ENCODE measurements around the gene GPR89A. TPM values are rescaled to one million over a fixed set of nuclear protein-coding genes. Genes with fewer than 3 reads are reported as not detected.
"Not testable (repeated sequence)": the region's sequence is repeated elsewhere in the genome, so short reads cannot be mapped to it uniquely, and the experiment has no call there.

The GPR89A gene
- total RNA-seq, 1 donor from 2014 or later, result 12.3 TPM

DNA sequence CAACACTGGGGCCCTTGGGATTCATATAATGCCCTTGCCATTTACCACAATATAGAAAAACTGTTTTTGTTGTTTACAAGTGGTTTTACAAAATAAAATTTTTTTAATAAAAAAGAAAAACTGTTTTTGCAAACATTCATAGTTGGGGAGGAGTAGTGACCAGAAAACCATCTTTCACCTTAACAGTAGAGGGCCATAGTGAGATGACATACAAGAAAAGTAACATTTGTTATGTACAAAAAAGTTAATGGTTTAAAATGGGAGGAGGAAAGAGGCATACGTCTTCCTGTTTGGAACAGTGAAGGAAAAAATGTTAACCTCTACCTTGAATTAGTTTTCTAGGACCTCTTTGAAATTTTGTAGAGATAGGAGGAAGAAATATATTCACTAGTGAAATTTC is 28.4 kb downstream of the GPR89A start:
- H3K27me3 ChIP-seq; intact Hi-C loops (cut with DNase I); H3K9me3 ChIP-seq; H3K4me1 ChIP-seq; H3K27ac ChIP-seq; H3K4me3 ChIP-seq; H3K36me3 ChIP-seq; DNase-seq (ENCODE audit: low spot score in 2 of 2): not testable (repeated sequence)

DNA sequence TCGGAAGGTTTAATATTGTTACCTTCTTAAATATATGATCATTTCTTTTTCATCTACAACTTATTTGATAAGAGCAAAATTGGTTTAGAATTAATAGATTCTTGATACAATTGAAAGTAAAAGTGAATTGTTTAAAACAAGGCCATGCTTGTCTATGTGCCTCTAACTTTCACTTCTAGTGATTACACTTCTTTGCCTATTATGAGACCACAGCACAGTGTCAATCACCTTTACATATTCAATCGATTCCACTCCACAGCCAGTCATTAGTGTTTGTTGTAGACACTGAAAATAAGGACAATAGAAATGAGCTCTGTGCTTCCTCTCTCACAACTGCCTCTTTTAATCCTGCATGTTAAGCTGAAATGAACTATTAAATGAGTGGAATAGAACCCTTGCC is 34.1 kb downstream of the GPR89A start:
- H3K27ac ChIP-seq; intact Hi-C loops (cut with DNase I); H3K4me1 ChIP-seq: not testable (repeated sequence)

DNA sequence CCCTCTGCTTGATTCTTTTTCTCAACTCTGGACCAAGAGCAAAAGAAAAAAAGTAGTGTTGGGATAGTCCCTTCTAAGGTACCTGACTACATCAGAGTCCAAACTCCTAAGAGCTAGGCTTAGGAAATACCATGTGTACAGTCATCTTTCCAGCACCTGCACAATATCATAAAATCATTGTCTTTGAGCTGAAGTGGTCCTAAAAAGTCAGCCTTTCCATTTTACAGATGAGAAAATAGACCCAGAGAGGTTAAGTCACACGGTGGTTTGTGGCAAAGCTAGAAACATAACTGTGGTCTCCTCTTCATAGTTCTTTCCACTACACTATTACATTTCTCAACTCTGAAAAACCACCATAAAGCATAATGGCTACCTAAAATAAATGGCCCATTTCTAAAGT is 36.2 kb downstream of the GPR89A start:
- intact Hi-C loops (cut with DNase I); H3K27me3 ChIP-seq; H3K4me3 ChIP-seq: not testable (repeated sequence)

More for the DNA sequence above, 34.1 kb downstream of the GPR89A start:
- H3K9me3 ChIP-seq; DNase-seq (ENCODE audit: low spot score in 2 of 2); H3K27me3 ChIP-seq; H3K36me3 ChIP-seq; H3K4me3 ChIP-seq: not testable (repeated sequence)

DNA sequence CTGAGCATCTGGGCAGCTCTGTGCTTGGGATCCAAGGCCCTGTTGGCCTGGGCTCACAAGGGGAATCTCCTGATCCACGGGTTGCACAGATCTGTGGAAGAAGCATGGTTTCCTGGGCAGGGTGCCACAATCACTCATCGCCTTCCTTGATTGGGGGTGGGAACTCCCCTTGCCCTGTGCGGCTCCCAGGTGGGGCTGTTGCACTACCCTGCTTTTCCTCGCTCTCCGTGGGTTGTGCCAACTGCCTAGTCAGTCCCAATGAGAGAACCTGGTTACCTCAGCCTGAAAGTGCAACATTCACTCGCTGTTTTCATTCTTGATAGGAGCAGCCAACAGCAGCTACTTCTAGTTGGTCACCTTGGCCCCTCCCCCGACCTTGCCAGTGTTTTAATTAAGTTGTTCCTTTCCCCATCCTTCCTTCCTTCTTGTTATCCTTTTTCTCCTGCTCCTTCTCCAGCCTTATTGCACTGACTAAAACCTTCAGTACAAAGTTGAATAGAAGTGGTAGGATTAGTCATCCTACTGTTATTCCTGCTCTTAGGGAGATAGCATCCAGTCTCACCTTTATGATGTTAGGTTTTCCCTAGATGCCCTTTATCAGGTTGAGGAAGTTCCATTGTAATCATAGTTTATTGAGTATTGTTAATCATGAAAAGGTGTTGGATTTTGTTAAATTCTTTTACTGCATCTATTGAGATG is 48.6 kb downstream of the GPR89A start:
- intact Hi-C loops (cut with DNase I), result not testable (repeated sequence)

More for the DNA sequence above, 36.2 kb downstream of the GPR89A start:
- not testable (repeated sequence) for H3K27ac ChIP-seq; DNase-seq (ENCODE audit: low spot score in 2 of 2); H3K36me3 ChIP-seq; H3K9me3 ChIP-seq; H3K4me1 ChIP-seq

DNA sequence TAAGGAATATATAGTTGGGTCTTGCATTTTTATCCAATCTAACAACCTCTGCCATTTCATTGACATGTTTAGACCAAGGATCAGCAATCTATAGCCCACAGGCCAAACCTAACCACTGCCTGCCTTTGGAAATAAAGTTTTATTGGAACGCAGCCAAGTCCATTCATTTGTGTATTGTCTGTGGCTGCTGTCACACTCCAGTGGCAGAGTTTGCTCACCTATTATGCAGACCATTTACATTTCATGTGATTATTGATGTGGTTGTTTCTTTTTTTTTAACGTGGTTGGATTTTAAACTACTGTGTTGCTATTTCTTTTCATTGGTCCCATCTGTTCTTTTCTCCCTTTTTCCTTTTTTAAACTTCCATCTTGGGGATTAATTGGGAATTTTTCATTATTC is 54.7 kb downstream of the GPR89A start:
- intact Hi-C loops (cut with DNase I); DNase-seq (ENCODE audit: low spot score in 2 of 2); H3K27me3 ChIP-seq: not testable (repeated sequence)

More for the DNA sequence above, 48.6 kb downstream of the GPR89A start:
- not testable (repeated sequence) for H3K36me3 ChIP-seq; H3K4me3 ChIP-seq; H3K9me3 ChIP-seq; H3K27ac ChIP-seq; H3K27me3 ChIP-seq; H3K4me1 ChIP-seq; DNase-seq (ENCODE audit: low spot score in 2 of 2)

DNA sequence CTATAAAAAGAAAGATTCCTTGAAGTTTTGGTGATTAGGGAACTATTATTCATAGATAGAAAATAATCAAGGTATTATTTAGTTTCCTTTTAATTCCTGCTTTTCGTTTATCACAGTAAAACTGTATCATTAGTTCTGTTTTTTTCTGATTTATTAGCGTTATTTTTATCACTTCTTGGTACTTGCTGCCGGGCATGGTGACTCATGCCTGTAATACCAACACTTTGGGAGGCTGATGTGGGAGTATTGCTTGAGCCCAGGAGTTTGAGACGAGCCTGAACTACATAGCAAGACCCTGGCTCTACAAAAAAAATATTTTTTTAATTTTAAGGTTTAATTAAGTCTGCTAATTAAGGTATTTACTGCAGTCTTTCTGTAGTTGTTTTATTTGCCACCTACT is 57.2 kb downstream of the GPR89A start:
- intact Hi-C loops (cut with DNase I); H3K36me3 ChIP-seq; H3K4me3 ChIP-seq; H3K9me3 ChIP-seq; DNase-seq (ENCODE audit: low spot score in 2 of 2); H3K27ac ChIP-seq; H3K27me3 ChIP-seq; H3K4me1 ChIP-seq: not testable (repeated sequence)

More for the DNA sequence above, 54.7 kb downstream of the GPR89A start:
- H3K4me3 ChIP-seq, H3K9me3 ChIP-seq, H3K36me3 ChIP-seq, H3K27ac ChIP-seq, H3K4me1 ChIP-seq: not testable (repeated sequence)

DNA sequence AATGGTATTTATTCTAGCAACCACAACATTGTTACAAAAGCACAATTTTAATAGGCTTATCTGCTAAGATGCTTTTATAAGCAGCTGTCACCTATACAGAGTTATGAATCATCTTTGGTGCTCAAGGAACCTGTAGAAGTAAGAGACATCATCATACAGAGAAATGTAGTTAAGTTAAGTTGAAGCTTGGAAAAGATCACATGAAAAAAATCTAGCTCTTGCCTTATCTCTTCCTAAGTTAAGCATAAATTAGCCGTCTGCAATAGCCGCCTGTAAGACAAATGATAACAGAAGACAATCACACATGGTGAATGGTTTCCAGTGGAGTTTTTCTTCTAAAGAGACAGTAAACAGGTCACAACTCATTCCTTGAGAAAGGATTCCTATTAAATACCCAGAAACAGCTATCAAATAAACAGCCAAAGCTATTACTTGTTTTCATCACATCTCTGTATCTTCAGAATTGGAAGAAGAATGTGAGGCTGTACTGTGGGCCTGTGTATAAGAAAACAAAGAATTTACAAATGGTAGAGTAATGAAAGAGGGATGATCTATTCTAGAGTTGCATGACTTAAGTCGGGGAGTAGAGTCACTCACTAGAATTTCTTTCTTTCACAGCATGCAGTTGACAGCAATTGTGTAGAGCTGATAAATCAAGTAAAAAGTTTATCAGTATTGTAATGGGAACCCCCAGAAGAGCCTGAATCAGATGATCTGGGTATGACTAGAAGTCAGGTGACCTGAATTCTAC is 63.4 kb downstream of the GPR89A start:
- H3K27ac ChIP-seq; H3K4me1 ChIP-seq; DNase-seq (ENCODE audit: low spot score in 2 of 2); H3K27me3 ChIP-seq; H3K9me3 ChIP-seq; H3K4me3 ChIP-seq; intact Hi-C loops (cut with DNase I); H3K36me3 ChIP-seq: not testable (repeated sequence)

DNA sequence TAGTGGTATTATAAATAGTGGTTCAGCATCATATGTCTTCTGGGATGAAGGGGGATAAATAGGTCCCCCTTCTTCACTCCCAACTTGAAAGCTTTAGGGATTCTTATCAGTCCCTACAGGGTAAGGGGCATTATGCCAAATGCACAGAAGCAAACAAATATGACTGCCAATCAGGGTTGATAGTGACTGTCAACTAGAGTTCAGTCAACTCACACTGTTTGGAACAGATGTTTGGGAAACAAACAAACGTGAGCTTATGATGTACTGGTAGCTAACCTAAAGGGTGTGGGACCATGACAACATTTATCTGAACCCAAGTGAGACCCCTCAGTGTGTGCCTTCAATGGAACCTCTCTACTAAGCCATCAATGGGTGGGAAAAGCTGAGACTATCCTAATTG is 65.4 kb downstream of the GPR89A start:
- H3K36me3 ChIP-seq; DNase-seq (ENCODE audit: low spot score in 2 of 2); H3K9me3 ChIP-seq; H3K4me3 ChIP-seq; H3K27me3 ChIP-seq; H3K27ac ChIP-seq; H3K4me1 ChIP-seq; intact Hi-C loops (cut with DNase I): not testable (repeated sequence)

DNA sequence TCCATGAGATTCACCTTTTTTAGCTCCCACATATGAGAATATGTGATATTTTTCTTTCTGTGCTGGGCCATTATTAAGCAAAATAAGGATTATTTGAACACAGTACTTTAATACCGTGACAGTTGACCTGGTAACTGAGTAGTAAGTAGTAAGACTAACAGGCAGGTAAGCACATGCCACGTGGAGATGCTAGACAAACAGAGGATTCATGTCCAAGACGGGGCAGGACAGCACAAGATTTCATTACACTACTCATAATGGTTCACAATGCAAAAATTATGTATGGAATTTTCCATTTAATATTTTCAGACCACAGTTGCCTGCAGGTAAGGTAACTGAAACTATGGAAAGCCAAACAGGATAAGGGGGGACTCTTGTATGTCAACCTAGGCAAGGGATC is 77.1 kb downstream of the GPR89A start:
- H3K36me3 ChIP-seq; intact Hi-C loops (cut with DNase I); H3K4me3 ChIP-seq; H3K4me1 ChIP-seq; DNase-seq (ENCODE audit: low spot score in 2 of 2); H3K9me3 ChIP-seq; H3K27me3 ChIP-seq; H3K27ac ChIP-seq: not testable (repeated sequence)

DNA sequence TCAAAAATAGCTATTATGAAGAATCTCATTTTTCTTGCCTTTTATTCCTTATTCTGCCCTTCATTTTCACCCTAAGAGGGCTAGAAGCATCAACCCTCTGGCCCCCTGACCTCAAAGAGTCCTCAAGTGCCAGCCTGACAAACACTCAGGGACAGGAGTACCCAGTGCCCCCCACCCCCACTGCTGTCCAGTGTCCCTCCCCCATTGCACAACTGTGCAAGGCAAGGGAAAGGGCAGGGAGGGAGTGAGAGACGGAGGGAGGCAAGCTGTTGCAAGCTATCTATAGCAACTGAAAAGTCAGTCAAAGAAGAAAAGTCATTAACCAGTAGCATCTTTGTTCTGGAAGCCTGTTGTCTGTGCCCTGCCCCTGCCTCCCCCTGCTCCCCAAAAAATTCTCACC is 78.3 kb downstream of the GPR89A start:
- H3K27me3 ChIP-seq; H3K36me3 ChIP-seq; H3K27ac ChIP-seq; intact Hi-C loops (cut with DNase I); DNase-seq (ENCODE audit: low spot score in 2 of 2); H3K9me3 ChIP-seq; H3K4me3 ChIP-seq; H3K4me1 ChIP-seq: not testable (repeated sequence)

DNA sequence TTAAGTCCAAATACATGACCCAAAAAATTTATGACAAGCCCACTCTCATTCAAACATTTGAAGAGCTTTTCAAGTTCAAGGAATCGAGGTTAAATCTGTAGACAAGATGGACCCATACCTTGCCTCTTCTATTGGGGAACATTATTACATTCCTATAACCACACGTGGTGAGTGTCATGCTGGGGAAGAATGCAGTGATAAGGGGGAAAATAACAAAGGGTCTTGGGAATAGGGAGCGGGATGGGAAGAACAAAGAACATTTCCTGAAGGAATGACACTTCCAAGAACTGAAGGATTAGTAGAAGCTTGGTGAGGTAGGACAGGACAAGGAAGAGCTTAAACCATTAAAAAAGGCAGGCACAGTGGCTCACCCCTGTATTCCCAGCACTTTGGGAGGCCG is 80.5 kb downstream of the GPR89A start:
- no peak overlapping the region for H3K27ac ChIP-seq
- TF ChIP-seq, protein P1, sequence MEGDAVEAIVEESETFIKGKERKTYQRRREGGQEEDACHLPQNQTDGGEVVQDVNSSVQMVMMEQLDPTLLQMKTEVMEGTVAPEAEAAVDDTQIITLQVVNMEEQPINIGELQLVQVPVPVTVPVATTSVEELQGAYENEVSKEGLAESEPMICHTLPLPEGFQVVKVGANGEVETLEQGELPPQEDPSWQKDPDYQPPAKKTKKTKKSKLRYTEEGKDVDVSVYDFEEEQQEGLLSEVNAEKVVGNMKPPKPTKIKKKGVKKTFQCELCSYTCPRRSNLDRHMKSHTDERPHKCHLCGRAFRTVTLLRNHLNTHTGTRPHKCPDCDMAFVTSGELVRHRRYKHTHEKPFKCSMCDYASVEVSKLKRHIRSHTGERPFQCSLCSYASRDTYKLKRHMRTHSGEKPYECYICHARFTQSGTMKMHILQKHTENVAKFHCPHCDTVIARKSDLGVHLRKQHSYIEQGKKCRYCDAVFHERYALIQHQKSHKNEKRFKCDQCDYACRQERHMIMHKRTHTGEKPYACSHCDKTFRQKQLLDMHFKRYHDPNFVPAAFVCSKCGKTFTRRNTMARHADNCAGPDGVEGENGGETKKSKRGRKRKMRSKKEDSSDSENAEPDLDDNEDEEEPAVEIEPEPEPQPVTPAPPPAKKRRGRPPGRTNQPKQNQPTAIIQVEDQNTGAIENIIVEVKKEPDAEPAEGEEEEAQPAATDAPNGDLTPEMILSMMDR (IDR thresholded peaks at IDR 0.05), result no peak
- H3K36me3 ChIP-seq, result no peaks in the 10 kb centered on the region
- intact Hi-C loops (cut with DNase I), result no loop called here
- H3K4me1 ChIP-seq, result no peaks in the 10 kb centered on the region
- DNase-seq (ENCODE audit: low spot score in 2 of 2), result no peak
- H3K27me3 ChIP-seq, result no peaks in the 10 kb centered on the region
- H3K4me3 ChIP-seq, result no peak overlapping the region
- no peaks in the 10 kb centered on the region for H3K9me3 ChIP-seq
